Skin epidermis (tissue), 12 donors: ENCODE measurements around the gene ARNT2.

ENCODE experiments used
- H3K27ac ChIP-seq, 21 experiments: fragments of 200-600 bp; sonication (generic) in 11 of 21; one replicate each; pipeline ENCODE4 v1.5.0; 2020; ENCODE audit warnings: mild to moderate bottlenecking in 3 of 21, inconsistent platforms in 2 of 21, moderate library complexity in 2 of 21
- H3K4me3 ChIP-seq, 7 experiments: fragments of 200-600 bp; sonication (generic) in 2 of 7; one replicate each; pipeline ENCODE4 v1.5.0; 2020; ENCODE audit warnings: inconsistent platforms in 2 of 7, mild to moderate bottlenecking in 2 of 7, moderate library complexity in 1 of 7

Gene ARNT2

DNA sequence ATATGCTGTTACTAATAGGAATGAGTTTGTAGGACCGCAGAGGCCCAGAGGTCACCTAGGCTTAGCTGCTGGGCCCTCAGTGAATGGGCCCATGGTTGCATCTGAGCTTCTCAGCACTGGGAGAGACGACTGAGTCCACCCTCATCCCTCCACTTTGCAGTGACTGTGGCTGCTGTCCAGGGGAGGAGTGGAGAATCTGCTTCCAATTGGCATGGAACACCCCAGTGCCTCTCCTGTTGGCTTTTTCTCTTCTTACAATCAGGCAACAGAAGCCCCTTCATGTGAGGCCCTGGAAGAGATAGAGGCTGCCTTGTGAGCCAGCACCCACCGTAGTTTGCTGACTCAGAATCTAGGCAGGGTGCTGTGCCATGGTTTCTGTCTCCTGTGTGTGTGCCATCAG lies 55.6 kb downstream of the ARNT2 start:
- no peak overlapping the region for H3K27ac ChIP-seq
- no peak overlapping the region for H3K4me3 ChIP-seq

DNA sequence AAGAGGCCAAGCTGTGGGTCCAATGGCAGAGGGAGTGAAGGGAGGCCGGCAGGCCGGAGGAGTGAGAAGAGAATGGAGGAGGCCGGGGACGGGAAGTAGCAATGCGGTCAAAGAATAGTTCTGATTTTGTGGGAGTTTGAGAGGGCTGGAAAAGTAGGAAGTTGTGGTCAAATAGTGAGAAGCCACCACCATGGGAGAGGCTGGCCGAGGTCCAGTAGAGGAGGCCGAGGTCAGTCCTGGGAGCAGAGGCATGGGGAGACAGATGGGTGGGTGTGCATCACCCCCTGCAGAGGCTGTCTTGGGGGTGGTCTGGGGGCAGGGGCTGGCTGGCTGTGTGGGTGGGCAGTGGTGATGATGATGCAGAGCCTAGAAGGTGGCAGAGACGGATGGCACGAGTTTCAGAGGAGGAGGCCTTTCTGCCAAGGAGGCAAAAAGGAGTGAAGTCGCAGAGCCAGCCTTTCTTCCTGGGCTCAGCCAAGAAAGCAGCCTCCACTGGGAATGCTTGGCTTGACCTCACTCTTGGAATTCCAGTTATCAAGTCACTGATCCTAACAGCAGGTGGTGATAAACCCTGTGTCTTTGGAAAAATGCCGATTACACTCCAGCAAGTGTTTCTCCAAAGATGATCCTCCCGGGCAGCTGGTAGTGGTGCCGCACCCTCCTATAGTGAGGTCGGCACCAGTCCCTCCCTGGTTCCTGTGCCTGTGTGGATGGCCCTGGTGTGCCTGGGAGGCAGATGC lies 57.3 kb downstream of the ARNT2 start:
- no peak overlapping the region for H3K4me3 ChIP-seq
- H3K27ac ChIP-seq, result no peak overlapping the region

DNA sequence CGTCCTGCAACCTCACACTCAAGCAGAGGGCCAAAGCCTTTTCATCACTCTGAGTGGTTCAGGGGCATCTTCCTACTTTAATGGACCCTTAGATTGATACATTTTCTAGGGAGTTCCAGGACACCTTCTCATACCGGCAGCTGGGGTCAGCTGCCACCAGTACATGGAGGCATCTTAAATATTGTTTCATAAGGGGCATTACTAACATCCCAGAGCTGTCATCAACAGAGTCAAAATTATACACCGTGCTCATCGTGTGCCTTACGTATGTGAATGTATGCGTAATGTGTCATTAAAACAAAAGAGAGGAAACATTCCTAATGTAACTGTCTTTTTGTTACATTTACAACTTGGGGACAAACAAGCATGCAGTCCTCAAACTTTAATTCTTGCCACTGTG lies 57.9 kb downstream of the ARNT2 start:
- no peak overlapping the region for H3K27ac ChIP-seq

DNA sequence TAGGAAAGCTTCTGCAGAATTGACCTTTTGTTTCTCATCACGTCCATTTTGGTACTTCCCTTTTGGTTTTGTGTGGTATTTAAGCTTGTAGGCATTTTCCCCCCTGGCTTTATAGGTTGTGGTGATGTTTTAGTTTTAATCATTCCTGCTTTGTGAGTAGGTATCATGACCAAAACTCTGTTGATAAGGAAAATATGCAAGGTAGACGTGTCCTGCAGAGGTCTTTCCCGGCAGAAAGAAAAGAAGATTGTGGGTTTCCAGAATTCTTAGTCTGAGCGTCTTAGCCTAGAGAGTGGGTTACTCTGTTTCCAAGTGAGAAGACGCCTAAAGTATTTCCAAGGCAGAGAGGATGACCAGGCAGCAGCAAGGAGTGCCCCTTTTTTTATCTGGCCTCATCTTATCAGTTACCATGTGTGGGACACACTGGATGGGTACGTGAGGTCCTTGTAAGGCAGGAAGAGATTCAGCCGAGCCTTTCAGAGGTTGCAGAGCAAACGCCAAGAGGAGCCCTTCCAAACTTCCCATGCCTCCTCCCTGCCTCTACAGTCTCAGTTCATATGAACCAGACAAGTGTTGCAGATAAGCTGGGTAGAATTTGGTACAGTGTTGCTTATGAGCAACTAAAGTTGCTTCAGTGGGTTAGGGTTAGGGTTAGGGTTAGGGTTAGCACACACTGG lies 58.8 kb downstream of the ARNT2 start:
- Histone ChIP-seq H3K27ac (no peak overlapping the region), H3K4me3 (no peak overlapping the region)

More for the DNA sequence above, 57.9 kb downstream of the ARNT2 start:
- H3K4me3 ChIP-seq, result no peak overlapping the region

DNA sequence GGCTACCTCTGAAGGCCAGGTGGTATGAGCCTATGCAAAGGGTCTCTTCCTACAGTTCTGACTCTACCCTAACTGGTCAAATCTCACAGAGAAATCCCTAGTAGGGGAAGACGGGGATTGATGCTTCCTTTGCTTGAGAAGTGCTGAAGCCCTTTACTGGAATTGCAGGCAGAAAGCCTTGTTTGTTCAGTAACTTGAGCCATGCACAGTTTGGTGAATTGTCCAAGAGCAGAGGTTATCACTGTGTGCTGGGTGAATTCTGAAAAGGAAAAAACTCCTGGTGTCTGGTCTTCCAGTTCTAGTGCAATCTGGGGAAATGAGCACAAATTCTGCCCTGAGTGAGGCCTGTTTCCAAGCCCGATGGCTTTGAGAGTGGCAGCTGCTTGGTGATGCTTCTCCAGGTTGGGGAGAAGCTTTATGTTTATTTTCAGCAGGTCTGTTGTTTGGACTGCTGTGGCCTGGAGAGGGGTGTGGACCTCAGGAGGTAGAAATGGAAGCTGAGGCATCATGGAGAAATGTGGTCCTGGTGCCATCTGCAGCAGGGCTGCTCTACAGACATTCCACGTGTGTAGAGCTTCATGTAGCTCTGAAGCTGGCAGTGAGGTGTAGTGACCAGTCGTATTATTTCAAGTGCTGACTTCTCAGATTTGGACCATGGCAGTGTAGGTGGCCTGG lies 60.9 kb downstream of the ARNT2 start:
- Histone ChIP-seq H3K4me3 (no peak overlapping the region), H3K27ac (no peak overlapping the region)

DNA sequence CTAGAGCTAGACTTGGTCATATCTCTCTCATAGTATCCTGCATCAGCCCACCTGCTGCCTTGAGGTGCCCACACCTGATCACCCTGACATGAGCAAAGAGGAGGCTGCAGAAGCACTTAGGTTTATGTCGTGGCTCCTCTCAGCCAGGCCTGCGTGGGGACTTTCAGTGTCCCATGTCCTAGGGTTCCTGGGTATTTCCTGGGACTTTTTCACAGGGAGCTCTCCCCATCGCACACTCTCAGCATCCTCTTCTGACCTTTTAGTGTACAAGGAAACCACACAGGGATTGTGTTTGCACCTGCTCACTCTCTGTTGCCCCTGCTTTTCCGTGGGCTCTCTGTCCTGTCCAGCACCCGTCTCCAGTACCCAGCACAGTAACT lies 61.4 kb downstream of the ARNT2 start:
- no peak overlapping the region for H3K4me3 ChIP-seq

DNA sequence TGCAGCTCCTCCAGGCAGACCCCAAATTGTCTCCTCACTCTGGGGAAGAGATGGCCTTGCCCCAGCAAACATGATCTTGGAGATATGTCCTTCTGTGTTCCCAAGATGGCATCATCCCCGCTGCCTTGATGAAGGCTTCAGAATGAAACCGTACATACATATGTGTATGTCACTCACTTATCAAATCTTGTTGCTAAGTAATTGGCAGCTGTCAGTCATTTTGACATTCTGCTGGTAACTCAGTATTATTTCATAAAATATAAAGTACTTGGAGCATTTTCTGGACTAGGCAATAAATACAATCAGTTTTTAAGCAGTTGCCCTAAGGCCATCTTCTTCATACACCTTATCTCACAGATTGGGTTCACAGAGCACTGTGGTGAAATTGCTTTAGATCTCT lies 62.4 kb downstream of the ARNT2 start:
- no peak overlapping the region for H3K27ac ChIP-seq
- no peak overlapping the region for H3K4me3 ChIP-seq

More for the DNA sequence above, 61.4 kb downstream of the ARNT2 start:
- no peak overlapping the region for H3K27ac ChIP-seq

DNA sequence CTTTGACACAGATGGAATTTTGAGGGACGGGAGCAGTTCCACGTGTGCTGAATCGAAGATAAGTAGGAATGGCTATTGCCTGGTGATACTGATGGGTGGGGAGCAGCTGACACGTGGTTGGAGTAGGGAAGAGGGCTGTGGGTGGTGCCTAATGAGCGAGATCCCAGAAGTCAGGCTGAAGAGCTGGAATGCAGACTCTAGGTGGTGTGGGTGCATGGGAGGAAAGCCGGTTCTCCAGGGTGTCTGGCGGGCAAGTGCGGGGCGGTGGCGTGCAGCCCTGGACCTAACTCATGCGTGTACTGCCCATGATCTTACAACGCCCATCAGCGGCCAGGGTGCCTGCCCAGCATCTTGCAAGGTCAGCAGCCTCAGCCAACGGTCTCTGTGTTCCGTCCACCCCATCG lies 63.1 kb downstream of the ARNT2 start:
- H3K4me3 ChIP-seq, result no peak overlapping the region
- H3K27ac ChIP-seq, result no peak overlapping the region

DNA sequence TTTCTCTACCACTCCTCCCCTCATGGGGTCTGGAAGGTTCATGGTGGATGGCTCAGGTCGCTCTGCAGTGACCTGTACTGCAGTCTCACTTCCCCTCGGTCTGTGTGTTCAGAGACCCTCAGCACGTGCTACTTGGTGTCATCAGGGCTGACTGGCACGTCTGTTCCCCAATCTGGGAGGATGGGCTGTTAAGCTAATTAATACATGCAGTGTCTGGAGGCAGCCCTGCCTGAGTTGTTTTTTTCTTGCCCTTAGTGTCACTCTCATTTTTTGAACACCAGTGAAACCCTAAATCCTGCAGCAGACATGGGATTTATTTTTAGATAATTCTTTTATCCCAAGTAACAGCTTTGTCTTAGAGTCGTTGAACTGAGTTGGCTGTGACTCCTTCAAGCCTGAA lies 64.6 kb downstream of the ARNT2 start:
- no peak overlapping the region for H3K4me3 ChIP-seq
- no peak overlapping the region for H3K27ac ChIP-seq

DNA sequence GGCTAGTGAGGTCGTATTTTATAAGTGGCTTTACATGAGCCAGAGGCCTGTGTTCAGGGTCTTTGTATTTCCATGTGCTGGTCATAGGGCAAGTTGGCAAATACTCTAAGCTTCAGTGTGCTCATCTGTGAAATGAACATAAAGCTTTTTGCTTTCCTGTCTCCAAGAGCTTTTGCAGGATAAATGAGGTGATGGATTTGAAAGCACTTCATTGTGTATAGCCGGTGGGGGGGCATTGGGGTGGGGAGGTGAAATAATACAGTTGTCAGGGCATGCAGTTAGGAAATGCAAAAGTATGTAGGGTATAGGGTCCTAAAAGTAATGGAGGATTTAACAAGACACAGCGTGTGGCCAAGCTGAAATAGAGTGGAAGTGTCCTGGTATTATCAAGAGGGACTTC lies 67.7 kb downstream of the ARNT2 start:
- Histone ChIP-seq H3K27ac (no peak overlapping the region), H3K4me3 (no peak overlapping the region)

DNA sequence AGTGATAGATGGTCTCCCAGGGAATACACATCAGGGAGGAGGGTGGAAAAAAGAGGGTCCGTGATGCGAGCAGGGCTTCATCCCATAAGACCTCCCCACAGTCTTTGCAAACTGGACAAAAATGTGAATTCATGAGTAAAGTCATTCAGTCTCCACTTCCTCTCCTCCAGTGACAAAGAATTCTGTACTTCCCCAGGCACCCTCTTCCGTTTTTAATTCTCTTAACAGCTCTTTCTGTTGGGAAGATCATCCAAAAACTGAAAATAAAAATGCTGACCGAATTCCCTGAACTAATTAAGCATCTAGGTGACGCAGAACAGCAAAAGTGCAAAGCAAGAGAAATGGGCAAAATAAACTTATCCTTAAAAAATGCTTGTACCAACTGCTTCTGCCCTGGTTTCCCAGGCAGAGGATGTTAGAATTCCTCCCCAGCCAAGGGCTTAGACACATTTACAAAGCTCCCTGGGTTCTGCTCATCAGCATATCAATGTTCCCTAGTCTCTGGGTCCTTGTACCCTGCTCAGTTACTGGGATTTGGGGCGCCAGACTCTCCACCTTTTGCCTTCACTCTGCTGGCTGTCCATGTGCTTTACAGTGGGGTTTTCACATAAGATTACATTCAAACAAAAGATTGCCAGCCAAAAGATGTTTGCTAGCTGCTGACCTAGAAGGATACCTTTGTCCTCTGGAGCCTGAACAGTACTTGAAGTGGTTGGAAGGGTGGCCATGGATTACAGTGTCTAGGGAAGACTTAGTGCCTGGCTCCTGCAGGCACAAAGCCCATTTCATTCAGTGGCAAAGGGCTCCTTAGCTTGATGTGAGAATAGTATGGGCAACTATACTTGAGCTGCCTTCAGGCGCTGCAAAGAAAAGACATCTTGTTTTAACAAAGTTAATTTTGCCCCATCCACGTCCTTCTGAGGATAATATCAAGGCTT lies 69.4 kb downstream of the ARNT2 start:
- H3K27ac ChIP-seq, result no peak overlapping the region

DNA sequence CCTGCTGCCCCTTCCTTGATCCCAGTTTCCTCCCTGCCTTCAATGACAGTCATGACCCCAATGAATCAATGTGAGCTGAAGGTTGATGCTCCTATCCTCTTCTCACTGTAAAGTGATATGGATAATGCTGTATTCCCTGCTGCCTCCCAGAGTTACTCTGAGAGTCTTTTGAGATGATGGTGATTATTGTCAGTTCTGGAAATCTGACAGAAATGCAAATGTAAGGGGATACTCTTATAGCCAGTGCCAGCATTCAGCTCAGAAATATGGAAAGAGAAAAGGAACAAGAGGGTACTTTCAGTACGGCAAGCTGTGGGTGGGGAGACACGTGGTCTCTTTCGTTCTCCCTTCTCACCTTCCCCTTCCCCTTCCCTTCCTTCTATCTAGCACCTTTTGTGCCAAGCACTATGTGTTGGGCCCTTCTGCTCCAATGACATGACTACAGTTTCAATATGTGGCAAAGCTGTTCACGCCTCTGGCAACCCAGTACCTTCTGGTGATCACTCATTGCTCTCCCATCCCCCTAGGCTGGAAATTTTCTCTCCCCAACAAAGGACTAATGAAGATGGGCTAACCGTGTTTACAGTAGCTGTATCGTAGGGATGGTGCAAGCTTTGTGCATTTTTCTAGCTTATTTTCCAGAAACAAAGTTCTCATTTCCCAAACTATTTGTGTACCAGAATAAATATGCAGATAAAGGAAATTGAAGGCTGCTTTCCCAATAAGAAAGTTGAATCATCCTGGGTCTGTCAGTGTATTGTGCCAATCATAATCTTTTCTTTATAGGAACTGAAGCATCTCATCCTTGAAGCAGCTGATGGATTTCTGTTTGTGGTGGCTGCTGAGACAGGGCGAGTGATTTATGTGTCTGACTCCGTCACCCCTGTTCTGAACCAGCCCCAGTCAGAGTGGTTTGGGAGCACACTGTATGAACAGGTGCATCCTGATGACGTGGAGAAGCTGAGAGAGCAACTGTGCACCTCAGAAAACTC lies 70.3 kb downstream of the ARNT2 start:
- Histone ChIP-seq H3K4me3 (no peak overlapping the region), H3K27ac (no peak overlapping the region)

More for the DNA sequence above, 69.4 kb downstream of the ARNT2 start:
- no peak overlapping the region for H3K4me3 ChIP-seq

DNA sequence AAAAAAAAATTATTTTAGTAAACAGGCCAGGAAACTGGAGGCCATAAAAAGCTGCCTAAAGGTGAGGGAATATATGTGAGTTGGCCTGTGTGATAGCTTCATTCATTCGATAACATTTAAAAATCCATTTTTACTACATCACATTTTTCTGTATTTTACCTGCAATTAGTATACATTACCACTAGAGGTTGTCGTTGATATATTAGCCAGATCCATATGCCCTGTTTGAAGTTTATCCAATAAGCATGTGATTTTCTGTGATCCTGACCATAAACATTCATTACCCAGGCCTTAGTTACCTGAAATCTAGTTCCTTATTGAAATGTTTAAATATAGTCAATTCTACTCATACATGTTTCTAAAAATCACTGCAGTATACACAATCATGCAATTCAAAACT lies 71.4 kb downstream of the ARNT2 start:
- Histone ChIP-seq H3K4me3 (no peak overlapping the region), H3K27ac (no peak overlapping the region)

DNA sequence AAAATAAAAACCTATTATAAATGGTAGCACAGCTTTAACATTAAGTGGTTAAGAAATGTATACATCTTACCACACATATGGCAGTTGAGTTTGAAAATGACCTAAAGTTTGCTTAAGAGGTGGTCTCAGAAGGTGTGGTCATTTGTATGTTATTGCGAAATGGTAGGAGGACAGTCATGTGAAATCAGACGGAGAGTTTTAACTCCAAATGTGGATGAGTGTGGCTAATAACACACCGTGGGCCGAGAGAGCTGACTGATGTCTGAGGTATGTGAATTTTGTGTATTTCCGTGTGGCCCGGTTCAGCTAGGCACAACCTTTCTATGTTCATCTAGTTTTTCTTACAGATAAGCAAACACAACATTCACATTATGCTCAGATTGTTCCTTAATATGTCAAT lies 71.9 kb downstream of the ARNT2 start:
- no peak overlapping the region for H3K27ac ChIP-seq
- no peak overlapping the region for H3K4me3 ChIP-seq

DNA sequence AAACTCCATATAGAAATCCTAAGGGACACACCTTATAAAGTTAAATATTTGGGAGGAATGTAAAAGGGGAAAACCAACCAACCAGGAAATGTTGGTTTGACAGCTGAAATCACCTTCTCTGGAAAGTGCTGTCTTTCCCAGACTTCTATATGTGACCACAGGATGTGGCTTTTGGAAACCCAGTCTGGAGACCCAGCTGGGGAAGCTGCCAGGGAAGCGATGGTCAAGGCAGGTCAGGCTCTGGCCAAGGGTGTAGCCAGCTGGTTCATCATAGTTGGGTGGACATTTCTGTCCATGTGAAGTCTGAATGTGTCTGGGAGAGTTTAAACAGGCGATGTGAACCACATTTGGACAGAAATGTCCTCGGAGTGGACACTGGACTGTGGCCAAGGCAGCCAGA lies 73.9 kb downstream of the ARNT2 start:
- H3K4me3 ChIP-seq, result no peak overlapping the region
- no peak overlapping the region for H3K27ac ChIP-seq

DNA sequence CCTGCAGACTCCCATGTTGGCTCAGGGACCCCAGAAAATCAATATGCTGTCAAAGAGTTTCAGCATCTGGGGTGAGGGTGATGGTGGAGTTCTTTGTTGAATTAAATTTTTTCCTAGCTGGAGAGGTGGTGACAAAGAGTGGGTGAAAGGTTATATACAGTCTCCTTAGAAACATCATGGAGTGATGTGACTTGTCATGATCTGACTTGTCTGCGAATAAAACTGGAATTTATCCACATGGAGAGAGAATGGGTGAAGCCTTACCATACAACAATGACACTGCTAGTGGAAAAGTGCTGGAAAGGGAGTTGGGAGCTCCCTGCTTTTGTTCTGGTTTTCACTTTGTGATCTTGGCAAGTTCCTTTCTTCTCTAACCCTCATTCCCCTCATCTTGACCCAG lies 75.0 kb downstream of the ARNT2 start:
- H3K27ac ChIP-seq, result no peak overlapping the region
- H3K4me3 ChIP-seq, result no peak overlapping the region

DNA sequence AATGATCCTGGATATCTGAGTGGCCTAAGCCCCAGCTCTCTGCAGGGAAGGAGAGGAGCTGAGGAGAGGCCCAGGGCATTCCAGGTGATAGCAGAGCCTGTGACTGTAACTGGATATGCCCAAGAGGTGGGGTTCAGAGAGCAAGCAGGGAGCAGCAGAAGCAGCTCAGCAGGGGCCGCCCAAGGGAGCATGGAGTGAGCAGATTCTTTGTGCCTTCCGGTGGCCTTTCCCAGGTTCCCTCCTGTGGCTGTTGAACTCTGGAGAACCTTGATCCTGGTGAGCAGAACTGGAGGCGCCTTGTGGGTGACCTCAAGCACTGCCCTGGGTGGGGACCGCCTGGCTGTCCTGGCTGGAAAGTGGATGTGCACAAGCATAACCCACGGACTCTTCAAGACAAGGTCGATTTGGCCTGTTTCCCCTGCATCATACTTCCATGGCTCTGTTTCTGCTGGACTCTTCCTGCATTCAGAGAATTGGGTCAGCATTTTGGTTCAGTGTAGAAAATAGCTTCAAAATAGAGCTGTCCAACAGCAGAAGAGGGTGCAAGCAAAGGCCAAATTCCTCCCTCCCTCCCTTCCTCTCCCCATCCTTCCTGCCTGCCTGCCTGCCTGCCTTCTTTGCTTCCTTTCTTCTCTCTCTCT lies 76.1 kb downstream of the ARNT2 start:
- no peak overlapping the region for H3K27ac ChIP-seq
- H3K4me3 ChIP-seq, result no peak overlapping the region

DNA sequence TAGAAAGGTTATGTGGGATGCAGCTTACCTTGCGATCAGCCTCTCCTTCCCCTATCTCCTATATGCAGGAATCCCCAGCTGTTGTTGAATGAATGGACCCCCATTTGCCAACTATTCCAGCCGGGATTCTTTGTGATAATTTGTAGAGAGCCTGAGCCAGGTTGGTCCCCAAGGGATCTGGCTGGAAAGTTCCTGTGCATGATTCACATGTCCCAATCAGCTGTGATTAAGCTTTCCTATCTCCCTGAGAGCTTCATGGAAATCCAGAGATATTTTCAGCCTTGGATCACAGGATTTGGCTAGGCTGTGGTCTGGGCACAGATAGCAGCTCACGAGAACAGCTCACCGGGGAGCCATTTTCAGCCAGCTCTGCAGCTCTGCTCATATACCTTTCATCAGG lies 76.7 kb downstream of the ARNT2 start:
- Histone ChIP-seq H3K27ac (no peak overlapping the region), H3K4me3 (no peak overlapping the region)
